Stimulated activated CD4-positive, alpha-beta T cell treated with anti-CD3 and anti-CD28 coated beads, Interleukin-1b, Interleukin-23, amount 100 ng/mL, for 48 hours (primary cell): ENCODE data around the gene RAB1B.
A peak's percentile ranks its signal among the peaks of the same experiment; 100 is the strongest.

Source experiments
- DNase-seq: peaks from one replicate; pipeline ENCODE4 v3.0.0-alpha.2; 2020

The RAB1B gene

DNA sequence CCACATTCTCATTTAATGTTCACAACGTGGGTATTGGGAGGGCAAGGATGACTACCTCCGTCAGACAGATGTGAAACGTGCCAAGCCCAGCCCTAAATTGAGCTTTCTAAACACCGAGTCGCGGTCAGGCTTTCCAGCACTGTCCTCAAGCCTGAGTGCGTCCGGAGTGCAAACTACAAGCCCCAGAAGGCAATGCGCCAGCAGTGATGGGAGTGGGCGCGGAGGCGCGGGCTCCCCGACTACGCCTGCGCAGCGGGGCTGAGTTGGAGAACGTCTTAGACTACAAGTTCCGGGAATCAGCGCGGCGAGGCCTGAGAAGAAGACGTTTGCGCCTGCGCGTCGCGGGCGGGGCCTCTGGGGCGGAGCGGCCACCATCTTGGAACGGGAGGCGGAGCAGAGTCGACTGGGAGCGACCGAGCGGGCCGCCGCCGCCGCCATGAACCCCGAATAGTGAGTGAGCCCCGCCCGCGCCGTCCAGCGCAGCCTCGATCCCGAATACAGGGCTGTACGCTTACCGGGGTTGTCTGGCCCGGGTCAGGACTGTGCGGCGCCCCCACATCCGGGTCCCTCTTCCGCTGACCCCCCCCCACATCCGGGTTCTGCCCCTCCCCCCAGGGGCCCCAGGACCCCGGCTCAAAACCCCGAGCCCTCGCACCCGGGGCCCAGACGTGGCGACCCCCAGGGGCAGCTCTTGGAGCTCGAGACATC lies at the start of gene RAB1B:
Gene RAB1B, plus strand, starts transcription at position 396 of the 708 bp plus-strand sequence. Its CDS starts 41 bp downstream, at position 437.
- DNase-seq: peak; percentile 100

DNA sequence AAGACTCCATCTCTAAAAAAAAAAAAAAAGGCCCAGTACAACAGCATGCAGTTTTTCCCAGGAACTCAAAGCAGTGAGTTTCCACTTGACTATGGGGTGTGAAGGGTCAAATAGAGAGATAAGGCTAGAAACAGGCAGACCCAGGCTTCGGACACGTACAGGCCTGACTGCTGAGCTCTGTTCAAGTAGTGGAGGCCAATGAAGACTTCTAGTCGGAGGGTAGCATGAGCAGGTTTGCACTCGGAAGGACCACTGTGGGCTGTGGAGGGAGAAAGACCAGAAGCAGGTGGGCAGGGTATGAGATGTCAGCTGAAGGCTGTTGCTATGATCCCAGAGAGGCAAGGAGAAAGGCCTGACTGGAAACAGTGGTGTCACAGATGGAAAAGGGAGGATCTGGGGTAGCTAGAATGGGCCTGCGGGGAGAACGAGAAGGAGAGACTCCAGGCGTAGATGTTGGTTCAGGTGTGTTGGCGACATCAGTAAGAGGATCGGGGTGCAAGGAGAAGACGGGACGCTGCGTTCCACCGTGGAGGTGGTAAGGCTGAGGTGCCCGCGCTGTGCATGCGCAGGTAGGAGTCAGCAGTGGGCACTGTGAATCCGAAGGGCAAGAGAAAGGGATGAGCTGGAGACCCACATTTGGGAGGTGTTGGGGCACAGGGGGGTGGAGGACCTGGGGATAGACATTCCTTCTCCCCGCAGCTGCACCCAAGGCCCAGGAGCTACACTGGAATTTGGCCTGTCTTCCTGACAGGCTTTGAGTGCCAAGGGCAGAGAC lies 49.4 kb upstream of the RAB1B start:
- no peak for DNase-seq

DNA sequence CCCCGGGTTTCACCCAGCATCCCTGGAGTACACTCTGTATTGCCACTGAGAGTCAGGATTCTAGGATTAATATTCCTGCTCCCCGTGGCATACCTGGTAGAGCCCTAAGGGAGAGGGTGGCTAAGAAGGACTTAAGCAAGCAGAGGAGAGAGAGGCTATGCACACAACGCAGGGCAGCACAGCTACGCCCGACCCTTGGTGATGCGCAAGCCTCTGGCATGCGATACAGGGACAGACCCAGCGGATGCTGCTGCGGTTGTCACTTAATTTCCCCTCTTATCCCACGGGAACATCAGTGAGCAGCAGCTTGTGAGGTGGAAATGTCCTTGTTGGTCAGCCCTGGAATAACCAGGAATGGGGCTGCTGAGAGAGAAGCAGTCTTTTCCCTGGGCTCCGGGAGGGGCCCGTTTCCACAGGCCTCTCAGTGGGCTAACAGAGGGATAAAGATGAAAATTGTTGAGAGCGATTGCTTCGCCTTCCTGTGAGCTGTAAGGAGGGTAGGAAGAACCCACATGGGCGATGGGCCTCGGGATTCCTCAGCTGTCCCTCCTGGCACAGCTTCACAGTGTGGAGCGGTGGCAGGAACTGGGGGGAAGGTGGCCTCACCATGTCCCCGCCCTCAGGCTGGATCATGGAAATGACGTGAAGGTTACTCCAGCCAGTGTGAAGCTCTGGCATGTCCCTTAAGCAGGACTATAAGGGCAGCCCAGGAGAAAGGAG lies 48.4 kb upstream of the RAB1B start:
- no peak for DNase-seq

DNA sequence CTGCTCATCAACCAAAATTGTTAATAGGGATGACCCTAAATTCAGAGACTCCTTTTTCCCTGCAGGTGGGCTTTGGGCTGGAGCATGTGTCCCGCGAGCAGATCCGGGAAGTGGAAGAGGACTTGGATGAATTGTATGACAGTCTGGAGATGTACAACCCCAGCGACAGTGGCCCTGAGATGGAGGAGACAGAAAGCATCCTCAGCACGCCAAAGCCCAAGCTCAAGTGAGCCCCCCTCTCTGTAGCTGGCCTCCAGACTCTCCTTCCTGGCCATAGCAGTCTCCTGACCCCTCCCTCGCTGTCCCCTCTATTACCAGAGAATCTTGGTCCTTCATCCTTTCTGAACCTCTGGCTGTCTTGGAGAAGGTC lies 47.9 kb upstream of the RAB1B start:
- DNase-seq: no peak

DNA sequence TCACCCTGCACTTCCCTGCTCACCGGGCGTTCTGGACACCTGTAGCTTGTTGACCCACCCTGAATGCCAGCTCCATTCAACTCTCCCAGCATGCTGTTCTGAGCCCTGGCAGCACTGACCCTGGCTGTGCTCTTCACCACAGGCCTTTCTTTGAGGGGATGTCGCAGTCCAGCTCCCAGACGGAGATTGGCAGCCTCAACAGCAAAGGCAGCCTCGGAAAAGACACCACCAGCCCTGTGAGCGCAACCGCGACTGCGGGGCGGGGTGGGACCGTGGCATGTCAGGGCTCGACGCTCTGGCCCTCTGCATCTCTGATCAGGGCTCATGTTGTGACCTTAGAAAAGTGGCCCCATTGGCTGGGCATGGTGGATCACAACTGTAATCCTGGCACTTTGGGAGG lies 47.4 kb upstream of the RAB1B start:
- no peak for DNase-seq

DNA sequence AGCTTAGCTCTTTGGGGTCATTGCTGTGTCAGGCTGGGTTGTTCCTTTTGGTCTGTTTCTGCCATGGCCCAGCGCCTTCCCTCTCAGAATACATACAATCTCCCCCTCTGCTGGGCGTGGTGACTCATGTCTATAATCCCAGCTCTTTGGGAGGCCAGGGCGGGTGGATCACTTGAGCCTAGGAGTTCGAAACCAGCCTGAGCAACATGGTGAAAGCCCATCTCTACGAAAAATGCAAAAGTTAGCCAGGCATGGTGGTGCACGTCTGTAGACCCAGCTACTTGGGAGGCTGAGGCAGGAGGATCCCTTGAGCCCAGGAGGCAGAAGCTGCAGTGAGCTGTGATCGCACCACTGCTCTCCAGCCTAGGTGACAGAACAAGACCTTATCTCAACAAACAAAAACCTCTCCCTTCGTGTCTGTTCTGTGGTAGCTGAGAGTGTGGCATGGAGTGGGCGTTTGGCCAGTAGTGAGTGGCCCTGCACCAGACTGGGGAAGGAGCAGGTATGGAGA lies 46.7 kb upstream of the RAB1B start:
- DNase-seq: no peak

DNA sequence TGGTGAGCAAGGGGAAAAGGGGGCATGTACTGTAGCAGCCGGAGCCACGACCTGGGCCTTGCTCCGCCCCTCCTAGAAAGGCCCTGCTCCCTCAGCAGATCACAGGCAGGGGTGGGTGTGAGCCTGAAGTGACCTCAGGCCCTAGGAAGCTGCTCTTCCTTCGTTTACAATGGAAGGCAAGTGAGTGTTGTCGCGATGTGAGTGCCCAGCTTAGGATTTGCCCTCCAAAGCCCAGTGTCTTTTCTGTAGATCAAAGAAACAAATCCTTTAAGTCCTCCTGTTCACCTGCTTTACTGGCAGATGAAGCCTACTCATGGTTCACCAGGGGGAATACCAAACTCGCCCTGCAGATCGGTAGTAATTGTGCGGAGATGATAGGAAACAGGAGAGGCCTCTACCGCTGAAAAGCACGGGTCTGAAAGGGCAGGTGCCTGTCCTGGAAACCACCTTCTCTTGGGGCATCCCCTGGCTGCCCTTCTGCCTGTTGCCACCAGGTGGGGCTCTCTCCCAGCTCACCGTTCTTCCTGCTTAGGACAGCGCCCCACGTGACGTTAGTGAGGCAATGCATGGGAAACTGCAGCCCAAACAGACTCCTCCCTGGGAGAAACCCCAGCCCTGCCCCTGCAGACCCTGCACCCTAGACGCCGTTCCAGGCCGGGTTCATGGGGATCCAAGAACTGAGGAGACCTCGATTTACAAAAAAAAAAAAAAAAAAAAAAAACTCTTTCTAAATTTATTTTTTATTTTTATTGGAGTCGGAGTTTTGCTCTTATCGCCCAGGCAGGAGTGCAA lies 45.9 kb upstream of the RAB1B start:
- peak; percentile 96 for DNase-seq

DNA sequence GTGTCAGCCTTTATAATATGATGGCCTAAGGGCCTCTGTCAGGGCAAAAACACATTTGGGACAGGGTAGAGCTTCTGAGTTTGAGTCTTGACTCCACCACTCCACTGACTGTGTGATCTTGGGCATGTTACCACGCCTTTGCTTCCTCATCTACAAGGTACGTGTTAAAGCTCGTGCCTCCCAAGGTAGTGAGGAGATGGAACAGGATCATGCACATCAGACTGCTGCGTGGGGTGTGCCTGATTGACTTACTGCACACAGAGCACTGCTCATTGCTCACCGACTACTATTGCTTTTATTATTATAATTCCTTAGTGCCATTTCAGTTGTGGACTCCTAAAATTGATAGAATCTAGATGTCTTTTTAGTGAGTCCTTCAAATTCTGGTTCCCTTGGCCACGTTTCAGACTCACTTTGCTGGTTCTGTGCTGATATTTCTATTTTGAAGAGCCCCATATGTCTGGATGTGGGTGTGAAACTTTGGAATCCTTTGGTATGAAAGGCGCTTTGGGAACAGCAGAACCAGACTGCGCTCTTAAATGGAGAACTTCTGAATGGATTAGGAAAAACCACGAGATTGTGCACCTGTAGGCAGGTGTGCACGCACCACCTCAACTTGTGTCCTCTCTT lies 44.1 kb upstream of the RAB1B start:
- no peak for DNase-seq

DNA sequence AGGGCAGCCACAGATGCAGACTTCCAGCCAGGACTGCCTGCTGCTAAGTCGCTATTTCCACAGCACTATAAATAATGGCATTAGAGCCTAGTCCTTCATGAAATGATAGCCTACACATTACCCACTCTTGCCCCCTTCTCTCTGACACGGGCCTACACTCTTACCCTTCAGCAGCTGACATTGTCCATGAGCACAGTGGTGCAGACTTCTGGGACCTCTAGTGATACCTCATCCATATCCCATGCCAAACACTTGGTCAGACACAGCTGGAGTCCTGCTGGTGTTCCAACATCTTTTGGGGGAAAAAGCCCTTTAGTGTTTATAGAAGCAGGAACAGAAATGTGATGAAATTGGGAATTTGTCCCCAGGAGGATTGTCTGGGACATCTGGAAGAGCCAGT lies 43.4 kb upstream of the RAB1B start:
- no peak for DNase-seq

DNA sequence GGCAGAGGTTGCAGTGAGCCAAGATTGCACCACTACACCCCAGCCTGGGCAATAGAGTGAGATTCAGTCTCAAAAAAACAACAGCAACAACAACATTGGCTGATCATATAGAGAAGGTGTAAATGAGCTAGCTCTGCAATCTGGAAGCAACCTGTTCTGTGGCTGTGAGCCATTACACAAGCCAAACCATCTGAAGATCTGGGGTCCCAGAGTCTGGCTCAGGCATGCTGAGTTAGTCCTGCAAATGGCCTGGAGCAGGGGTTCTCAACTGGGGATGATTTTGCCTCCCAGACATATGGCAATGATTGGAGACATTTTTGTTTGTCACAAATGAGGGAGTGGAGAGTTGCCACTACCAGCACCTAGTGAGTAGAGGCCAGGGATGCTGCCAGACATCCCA lies 42.3 kb upstream of the RAB1B start:
- DNase-seq: no peak

DNA sequence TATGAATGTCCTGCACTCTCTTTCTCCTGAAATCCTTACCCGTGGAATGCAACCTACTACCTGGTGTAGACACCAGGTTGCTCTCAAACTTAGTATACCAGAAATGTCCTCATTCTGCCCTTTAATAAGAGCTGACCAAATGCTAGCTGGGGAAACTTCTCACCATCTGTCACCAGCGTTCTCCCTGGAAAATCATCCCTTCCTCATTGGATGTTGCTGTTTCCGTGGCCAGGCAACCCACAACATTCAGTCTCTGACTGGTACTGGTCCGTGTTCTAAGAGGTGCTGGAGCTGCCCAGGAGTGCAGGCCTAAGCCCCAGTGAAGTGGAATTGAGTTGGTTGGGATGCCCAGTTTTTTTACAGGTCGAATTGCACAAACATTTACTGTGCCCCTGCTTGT lies 40.7 kb upstream of the RAB1B start:
- DNase-seq: no peak

DNA sequence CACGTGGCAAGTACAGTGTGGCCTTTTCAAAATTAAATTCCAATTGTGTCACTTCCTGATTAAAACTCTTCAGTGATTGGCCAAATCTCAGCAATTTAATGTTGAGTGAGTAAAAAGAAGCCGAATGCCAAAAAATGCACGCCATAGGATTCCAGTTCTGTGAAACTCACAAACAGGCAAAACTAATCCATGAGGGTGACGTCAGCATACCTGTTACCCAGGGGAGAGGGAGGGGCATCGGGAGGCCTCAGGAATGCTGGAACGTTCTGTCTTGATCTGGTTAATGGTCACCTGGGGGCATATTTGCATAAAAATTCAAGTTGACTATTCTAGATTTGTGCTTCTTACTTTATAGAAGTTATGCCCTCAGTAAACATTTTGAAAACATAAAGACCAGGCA lies 39.9 kb upstream of the RAB1B start:
- DNase-seq: no peak

DNA sequence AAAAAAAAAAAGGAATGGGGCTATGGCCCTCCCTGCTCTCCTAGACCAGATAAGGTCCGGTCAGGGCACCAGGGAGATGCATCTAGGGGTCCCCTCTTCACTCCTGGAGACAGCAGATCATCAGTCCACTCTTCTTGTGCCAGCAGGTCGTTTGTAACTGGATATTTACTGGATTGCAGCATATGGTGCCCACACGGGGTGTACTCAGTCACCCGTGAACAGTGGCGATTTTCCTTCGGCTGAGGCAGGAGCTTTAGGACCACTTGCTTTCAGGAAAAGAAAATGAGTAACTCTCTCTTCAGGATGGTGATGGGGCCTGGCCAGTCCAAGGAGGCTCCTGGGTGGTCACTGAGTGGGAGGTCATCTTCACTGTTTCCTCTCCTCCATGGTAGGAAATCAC lies 38.3 kb upstream of the RAB1B start:
- DNase-seq: no peak

DNA sequence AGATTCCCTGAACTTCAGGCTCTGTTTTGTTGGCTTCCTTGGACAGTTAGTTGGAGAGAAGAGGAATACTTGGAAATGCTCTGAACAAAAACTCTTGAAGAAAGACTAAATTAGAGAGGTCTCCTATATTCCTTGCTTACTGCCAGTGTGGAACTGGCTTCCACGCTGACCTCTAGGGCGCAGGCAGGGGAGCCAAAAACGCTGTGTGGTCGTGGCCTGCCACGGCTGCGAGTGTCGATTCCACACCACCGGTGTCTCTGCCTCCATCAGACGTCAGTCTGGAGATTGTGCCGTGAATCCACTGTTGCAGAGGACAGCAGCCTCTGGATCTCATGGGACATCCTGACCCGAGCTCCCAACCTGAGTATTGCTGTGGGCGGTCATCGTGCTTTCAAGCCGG lies 37.5 kb upstream of the RAB1B start:
- no peak for DNase-seq

DNA sequence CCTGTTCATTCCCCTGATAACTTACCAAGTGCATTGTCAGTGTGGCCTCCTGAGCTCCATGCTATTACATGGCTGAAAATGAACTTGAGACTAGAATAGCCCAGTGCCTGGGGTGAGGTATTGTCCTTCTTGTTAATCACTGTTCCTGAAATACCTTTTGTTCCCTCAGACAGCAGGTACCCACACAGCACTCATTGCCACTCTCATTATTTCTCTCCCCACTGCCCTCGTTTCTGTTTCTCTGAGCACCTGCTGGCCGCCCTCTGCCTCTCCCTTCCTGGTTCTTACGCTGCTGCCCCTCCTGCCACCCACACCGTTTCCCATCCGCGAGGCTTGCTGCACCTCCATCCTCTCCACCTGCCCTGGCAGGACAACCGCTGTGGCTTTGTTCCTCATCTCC lies 36.9 kb upstream of the RAB1B start:
- DNase-seq: no peak

DNA sequence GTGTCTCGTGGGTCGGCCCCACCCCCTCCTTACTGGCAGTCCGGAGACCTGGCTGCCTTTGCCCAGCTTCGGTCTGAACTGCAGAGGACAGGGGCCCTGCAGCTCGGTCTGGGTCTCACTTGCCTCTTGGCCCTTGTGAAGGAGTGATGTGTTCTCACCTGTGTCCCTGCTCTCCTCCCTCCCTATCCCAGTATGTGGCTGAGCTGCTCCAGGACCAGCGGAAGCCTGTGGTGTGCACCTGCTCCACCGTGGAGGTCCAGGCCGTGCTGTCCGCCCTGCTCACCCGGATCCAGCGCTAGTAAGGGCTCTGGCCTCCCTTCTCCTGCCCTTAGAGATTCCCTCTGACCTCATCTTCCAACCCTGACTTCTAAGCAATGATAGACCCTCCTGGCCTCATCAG lies 35.7 kb upstream of the RAB1B start:
- DNase-seq: no peak

DNA sequence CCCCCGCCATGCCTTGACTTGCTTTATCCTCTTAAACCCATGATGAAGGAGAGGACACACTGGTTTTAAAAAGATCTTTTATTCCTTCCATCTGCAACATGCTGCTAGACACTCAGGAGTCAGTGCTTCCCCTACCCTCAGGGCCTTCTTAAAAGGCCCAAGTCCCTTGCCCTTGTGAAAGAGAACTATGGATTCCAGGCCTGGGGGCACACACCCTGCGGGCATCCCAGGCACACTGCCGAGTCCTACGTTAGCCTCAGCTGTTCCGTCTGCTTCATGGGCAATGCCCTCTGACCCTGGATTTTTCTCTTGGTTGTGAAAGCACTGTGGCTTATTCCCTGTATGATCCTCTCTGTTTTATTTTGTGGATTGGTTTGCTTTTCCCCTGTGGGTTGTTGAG lies 35.1 kb upstream of the RAB1B start:
- no peak for DNase-seq

DNA sequence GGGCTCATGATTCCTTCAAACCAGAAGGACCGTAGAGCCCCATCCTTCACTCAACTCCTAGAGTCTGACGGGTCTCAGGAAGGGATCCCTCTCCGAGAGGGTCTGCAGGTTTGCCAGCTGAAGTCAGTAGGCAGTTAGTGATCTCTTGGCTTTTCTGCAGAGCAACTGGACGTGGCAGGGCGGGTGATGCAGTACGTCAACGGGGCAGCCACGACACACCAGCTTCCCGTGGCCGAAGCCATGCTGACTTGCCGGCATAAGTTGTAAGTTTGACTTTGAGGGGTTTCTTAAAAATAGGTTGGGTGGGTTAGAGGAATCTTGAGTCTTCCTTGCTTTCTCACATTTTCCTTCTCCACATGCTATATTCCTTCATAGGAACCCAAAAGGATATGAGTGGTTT lies 33.3 kb upstream of the RAB1B start:
- no peak for DNase-seq

DNA sequence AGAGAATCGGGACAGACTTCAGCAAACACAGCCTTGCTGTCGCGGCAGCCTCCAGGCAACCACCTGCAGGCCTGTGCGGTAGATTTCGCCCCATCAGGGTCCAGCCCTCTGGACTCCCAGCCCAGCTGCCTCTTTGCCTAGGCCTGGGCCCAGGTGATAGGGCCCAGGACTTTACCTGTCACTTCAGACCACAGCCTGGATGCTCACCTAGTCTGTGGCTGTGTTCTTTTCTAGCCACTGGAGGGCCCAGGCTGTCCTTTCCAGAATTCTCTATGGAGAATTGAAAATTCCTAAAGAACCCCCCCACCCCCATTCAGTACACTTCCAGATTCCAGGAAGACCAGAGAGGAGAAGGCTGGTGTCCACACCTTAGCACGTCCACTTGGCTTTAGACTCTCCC lies 30.6 kb upstream of the RAB1B start:
- no peak for DNase-seq

DNA sequence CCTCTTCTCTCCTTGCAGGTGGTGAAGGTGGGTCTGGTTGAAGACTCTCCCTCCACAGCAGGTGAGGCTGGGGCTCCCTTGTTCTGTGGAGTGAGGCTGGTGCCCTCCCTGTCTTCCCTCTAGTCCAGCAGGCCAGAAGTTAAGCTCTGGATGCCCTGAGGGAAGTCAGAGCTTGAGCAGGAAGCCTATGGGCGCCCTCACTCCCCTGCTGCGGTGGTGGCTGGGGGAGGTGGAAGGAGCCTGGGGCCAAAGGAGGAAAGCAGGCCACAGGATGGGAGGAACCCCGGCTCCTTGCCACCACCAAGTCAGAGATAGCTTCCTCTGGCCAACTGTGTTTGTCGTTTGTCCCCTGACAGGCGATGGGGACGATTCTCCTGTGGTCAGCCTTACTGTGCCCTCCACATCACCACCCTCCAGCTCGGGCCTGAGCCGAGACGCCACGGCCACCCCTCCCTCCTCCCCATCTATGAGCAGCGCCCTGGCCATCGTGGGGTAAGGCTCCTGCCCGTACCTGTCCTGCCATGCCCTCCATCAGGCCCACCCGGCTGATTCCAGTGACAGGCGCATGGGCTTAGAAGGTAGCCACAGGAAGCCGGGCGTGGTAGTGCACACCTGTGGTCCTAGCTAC lies 29.5 kb upstream of the RAB1B start:
- DNase-seq: no peak

DNA sequence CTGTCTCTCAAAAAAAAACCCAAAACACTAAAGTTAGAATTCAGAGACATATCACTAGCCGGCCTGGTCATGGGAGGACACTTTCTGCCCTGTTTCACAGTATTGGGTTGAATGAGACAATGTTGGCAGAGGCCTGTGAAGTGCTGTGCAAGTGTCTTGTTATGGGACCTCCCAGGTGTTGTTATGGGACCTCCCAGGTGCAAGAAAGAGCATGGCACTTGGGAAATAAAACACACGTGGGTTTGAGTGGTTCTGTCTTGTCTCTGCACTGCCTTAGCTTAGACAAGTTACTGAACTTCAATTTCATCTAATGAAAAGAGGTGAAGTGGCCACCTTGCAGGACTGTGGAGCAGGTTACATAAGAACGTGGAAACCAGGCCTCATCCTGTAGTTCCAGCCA lies 28.9 kb upstream of the RAB1B start:
- DNase-seq: no peak
